ENCODE results near the gene MRPL54.

The MRPL54 gene

DNA sequence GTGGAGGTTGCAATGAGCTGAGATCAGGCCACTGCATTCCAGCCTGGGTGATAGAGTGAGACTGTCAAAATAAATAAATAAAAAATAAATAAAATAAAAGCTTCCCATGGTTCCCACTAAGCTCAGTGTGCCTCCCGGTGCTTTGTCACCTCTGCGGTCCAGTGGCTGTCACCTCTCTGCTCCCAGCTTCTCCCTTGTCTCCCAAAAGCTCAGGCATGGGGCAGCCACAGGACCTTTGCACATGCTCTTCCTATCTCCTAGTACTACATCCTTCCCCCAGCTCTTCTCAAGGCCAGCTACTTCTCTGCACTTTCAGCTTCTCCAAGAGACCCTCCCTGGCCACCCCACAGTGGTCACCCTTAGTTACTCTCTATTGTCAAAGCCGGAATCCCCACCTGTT is 31.3 kb downstream of the MRPL54 start:
- TF ChIP-seq, protein P1, sequence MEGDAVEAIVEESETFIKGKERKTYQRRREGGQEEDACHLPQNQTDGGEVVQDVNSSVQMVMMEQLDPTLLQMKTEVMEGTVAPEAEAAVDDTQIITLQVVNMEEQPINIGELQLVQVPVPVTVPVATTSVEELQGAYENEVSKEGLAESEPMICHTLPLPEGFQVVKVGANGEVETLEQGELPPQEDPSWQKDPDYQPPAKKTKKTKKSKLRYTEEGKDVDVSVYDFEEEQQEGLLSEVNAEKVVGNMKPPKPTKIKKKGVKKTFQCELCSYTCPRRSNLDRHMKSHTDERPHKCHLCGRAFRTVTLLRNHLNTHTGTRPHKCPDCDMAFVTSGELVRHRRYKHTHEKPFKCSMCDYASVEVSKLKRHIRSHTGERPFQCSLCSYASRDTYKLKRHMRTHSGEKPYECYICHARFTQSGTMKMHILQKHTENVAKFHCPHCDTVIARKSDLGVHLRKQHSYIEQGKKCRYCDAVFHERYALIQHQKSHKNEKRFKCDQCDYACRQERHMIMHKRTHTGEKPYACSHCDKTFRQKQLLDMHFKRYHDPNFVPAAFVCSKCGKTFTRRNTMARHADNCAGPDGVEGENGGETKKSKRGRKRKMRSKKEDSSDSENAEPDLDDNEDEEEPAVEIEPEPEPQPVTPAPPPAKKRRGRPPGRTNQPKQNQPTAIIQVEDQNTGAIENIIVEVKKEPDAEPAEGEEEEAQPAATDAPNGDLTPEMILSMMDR (IDR thresholded peaks at IDR 0.05; ENCODE audit: low read depth, low read length): no peak
- no peak overlapping the region for H3K4me3 ChIP-seq (replicated peaks in 1 of 2; ENCODE audit: low read depth in 2 of 2, low read length in 2 of 2)
- no peak for DNase-seq (ENCODE audit: low read depth in 2 of 2)

DNA sequence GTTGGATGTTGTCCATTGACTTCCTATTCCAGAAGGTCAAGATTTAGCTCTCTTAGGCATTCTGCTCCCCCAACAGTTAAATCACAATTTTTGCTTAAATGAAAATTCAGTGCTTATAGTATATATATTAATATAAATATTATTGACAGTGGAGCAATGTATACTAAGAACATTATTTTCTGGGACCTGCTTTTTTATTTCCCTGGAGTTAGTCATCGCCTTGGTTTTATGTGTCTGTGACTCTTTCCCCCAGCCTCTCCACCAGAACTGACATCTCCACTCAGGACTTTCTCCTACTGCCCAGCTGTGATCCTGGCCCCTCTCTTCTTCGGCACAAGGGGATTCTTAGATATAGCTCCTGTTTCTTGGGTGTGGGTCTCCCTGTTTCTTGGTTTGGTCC is 33.9 kb downstream of the MRPL54 start:
- no peak for DNase-seq (ENCODE audit: low read depth in 2 of 2)
- TF ChIP-seq, protein P1 (IDR thresholded peaks at IDR 0.05; ENCODE audit: low read depth, low read length): no peak
- H3K4me3 ChIP-seq (replicated peaks in 1 of 2; ENCODE audit: low read depth in 2 of 2, low read length in 2 of 2): no peak overlapping the region

DNA sequence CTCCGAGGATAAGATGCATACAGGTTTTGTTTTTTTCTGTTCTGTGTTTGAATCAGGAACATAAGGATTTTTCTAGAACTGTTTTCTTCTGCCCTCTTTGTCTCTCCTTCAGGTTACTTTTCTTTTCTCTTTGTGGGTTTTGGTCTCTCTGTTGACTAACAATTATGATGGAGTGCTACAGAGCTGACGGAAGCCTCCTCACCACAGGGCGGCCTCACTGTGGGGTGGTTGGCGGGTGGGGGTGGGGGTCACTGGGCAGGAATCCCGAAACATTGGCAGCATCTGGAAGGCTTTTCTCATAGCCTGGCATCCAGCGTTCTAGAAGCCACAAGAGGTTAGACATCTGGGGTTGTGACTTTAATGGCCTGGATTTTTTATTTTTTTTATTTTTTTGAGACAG is 35.7 kb downstream of the MRPL54 start:
- TF ChIP-seq, protein P1 (IDR thresholded peaks at IDR 0.05; ENCODE audit: low read depth, low read length): no peak
- DNase-seq (ENCODE audit: low read depth in 2 of 2): no peak
- H3K4me3 ChIP-seq (replicated peaks in 1 of 2; ENCODE audit: low read depth in 2 of 2, low read length in 2 of 2): no peak overlapping the region

DNA sequence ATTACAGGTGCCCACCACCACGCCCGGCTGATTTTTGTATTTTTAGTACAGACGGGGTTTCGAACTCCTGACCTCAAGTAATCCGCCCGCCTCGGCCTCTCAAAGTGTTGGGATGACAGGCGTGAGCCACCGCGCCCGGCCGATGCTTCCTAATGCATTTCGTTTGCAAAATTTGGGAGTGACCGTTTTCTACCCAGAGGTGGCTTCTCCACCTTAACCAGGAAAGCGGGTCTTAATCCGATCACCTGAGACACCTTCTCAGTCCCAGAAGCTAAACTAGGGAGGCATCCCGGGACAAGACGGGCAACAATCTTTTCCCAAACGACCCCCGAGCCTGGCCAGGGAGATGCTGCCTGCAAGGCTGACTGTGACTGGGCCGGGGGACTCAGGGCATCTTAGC is 38.5 kb downstream of the MRPL54 start:
- TF ChIP-seq, protein P1 (IDR thresholded peaks at IDR 0.05; ENCODE audit: low read depth, low read length): no peak
- no peak overlapping the region for H3K4me3 ChIP-seq (replicated peaks in 1 of 2; ENCODE audit: low read depth in 2 of 2, low read length in 2 of 2)
- DNase-seq (ENCODE audit: low read depth in 2 of 2): no peak

DNA sequence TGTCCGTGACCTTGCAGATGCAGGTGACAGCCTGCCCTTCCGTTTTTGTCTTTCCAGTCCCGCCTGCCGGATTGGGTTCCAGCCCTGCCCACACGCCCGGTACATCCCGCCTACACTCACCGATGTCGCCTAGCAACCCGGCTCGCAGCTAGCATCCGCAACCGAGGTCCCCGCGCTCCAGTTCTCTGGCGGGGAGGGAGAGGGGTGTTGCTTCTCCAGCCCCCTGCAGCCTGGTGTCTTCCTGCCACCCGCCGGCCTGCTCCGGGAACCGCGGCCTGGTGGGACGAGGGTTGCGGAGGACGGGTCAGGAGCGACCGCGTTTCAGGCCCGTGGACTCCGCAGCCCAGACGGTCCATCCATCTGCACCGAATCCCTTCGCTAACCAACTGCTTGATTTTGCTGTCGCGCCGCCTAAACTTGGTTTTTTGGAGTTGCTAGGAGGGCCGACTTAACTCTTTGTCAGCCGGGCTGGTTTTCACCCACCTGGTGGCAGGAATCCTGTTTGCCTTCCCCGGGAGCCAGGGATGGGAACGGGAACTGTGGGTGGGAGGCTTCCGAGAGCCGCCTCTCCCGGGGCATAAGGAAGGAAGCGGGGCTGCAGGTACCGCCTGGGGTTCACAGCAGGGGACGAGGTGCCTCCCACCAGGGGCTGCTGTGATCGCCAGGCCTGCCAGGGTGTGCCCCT is 39.1 kb downstream of the MRPL54 start:
- peak overlapping the region in 1 of 2 donors; percentile 8 for H3K4me3 ChIP-seq (replicated peaks in 1 of 2; ENCODE audit: low read depth in 2 of 2, low read length in 2 of 2)
- DNase-seq (ENCODE audit: low read depth in 2 of 2): peak in 1 of 2 donors; percentile 13
- TF ChIP-seq, protein P1 (IDR thresholded peaks at IDR 0.05; ENCODE audit: low read depth, low read length): peak; percentile 11

DNA sequence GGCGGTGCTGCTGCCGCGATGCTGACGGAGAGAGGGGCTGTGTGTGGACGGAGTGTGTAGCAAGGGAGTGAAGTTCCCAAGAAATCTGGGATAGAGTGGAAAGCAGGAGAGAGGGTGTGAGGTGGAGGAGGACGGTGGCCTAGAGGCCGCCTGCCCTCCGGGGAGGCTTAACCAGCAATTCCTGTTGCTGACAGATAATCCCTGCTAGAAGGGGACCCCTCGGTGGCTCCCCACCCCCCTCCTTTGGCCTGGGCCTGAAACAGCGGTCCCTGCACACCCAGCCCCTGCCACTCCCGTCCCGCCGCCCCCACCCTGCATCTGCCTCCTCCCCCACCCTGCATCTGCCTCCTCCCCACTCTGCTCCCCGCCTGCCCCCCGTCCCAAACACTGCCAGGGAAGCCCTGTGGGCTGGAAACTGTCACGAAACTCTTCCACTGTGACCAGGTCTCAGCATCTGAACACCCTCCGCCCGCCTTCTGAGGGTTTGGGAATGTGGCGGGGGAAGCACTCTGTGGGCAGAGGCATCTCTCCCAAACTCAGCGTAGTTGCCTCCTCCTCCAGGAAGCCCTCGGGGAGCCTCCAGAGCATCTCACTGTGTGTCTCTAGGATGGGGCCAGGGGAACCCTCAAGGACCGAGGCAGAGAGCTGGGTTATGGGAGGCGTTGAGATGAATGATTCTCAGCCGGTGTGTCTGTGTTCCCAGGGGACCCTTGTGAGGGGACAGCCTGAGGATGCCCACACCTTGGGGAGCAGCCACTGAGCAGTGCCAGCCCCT is 40.8 kb downstream of the MRPL54 start:
- no peak overlapping the region for H3K4me3 ChIP-seq (replicated peaks in 1 of 2; ENCODE audit: low read depth in 2 of 2, low read length in 2 of 2)
- no peak for DNase-seq (ENCODE audit: low read depth in 2 of 2)
- TF ChIP-seq, protein P1 (IDR thresholded peaks at IDR 0.05; ENCODE audit: low read depth, low read length): no peak
